ENCODE data around the gene SEL1L2. TPM values are rescaled to one million over a fixed set of nuclear protein-coding genes. Genes with fewer than 3 reads are reported as not detected.

SEL1L2 gene
- total and polyA plus RNA-seq, 9 donors: 0.73 to 9.3 (median 3.8) TPM; not detected in 3

GRCh38 chr20:13930281-13930680 is 60.1 kb downstream of the SEL1L2 start:
- Histone ChIP-seq H3K27ac (no peak overlapping the region), H3K36me3 (no peaks in the 10 kb centered on the region), H3K4me3 (no peak overlapping the region), H3K4me1 (ENCODE audit: insufficient read depth) (peaks cover 2% of the 10 kb centered on the region), H3K27me3 (no peaks in the 10 kb centered on the region), H3K9me3 (no peaks in the 10 kb centered on the region)
- WGBS, 3 donors: 58 to 65% (median 63%) methylated on average over 4 of the region's 4 CpGs
- DNase-seq: no peak
- intact Hi-C loops (cut with DNase I): loop anchor here in 1 of 4 donors (10.0 kb wide), 1 partner anchor 105 kb away; no protein-coding TSS in a partner anchor
- TF ChIP-seq POLR2A (IDR thresholded peaks at IDR 0.05): no peak
- TF ChIP-seq EP300 (IDR thresholded peaks at IDR 0.05): no peak

DNA sequence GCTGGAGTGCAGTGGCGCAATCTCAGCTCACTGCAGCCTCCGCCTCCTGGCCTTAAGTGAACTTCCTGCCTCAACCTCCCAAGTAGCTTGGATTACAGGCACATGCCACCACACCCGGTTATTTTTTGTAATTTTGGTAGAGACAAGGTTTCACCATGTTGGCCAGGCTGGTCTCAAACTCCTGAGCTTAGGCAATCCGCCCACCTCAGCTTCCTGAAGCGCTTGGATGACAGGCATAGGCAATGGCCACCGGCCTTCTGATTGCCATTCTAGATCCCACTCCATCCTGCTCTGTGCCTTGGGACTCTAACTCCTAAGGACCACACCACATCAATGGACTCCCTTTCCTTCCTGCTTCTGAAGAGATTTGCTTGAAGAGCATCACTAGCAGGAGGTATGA is 60.6 kb downstream of the SEL1L2 start:
- H3K9me3 ChIP-seq: no peaks in the 10 kb centered on the region
- no peak overlapping the region for H3K4me3 ChIP-seq
- peaks cover 2% of the 10 kb centered on the region for H3K4me1 ChIP-seq (ENCODE audit: insufficient read depth)
- WGBS, 3 donors: 95 to 98% (median 97%) methylated on average over 6 of the region's 6 CpGs
- intact Hi-C loops (cut with DNase I): loop anchor here in 1 of 4 donors (10.0 kb wide), 1 partner anchor 105 kb away; no protein-coding TSS in a partner anchor
- no peaks in the 10 kb centered on the region for H3K27me3 ChIP-seq
- DNase-seq: no peak
- TF ChIP-seq, protein P1, sequence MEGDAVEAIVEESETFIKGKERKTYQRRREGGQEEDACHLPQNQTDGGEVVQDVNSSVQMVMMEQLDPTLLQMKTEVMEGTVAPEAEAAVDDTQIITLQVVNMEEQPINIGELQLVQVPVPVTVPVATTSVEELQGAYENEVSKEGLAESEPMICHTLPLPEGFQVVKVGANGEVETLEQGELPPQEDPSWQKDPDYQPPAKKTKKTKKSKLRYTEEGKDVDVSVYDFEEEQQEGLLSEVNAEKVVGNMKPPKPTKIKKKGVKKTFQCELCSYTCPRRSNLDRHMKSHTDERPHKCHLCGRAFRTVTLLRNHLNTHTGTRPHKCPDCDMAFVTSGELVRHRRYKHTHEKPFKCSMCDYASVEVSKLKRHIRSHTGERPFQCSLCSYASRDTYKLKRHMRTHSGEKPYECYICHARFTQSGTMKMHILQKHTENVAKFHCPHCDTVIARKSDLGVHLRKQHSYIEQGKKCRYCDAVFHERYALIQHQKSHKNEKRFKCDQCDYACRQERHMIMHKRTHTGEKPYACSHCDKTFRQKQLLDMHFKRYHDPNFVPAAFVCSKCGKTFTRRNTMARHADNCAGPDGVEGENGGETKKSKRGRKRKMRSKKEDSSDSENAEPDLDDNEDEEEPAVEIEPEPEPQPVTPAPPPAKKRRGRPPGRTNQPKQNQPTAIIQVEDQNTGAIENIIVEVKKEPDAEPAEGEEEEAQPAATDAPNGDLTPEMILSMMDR (IDR thresholded peaks at IDR 0.05): no peak
- TF ChIP-seq POLR2A (IDR thresholded peaks at IDR 0.05) (no peak), EP300 (IDR thresholded peaks at IDR 0.05) (no peak)
- no peaks in the 10 kb centered on the region for H3K36me3 ChIP-seq
- H3K27ac ChIP-seq: no peak overlapping the region

- no peak for DNase-seq
- no peaks in the 10 kb centered on the region for H3K4me1 ChIP-seq (ENCODE audit: insufficient read depth)
- WGBS, 3 donors: 90 to 93% (median 93%) methylated on average over 5 of the region's 5 CpGs
- H3K27ac ChIP-seq: no peak overlapping the region
- TF ChIP-seq, protein P1 (IDR thresholded peaks at IDR 0.05): no peak
- TF ChIP-seq EP300 (IDR thresholded peaks at IDR 0.05) (no peak), POLR2A (IDR thresholded peaks at IDR 0.05) (no peak)
- intact Hi-C loops (cut with DNase I): no loop called here
- H3K4me3 ChIP-seq: no peak overlapping the region
- H3K36me3 ChIP-seq: no peaks in the 10 kb centered on the region
- H3K9me3 ChIP-seq: no peaks in the 10 kb centered on the region
- no peaks in the 10 kb centered on the region for H3K27me3 ChIP-seq
Measured at GRCh38 chr20:13928901-13929300, 61.5 kb downstream of the SEL1L2 start.

DNA sequence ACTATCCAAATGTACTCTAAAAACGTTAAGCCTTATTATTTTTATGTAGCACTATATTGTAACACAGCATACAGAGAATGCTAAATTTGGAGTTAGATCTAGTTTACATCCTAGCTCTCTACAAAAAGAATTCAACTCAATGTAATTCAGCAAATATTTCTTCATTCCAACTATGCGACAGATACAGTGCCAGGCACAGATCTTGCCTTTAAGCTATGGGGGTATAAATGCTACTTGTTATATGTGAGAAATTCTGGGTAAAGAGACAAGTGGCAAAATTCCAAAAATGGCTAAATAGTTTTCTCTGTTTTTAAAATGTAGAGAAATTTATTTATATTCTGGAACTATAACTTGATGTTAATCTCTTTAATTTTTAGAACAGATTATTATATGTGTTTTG is 63.2 kb downstream of the SEL1L2 start:
- Histone ChIP-seq H3K36me3 (no peaks in the 10 kb centered on the region), H3K9me3 (no peaks in the 10 kb centered on the region), H3K27me3 (no peaks in the 10 kb centered on the region), H3K27ac (no peak overlapping the region), H3K4me1 (ENCODE audit: insufficient read depth) (no peaks in the 10 kb centered on the region), H3K4me3 (no peak overlapping the region)
- intact Hi-C loops (cut with DNase I): no loop called here
- TF ChIP-seq POLR2A (IDR thresholded peaks at IDR 0.05): no peak
- TF ChIP-seq, protein P1 (IDR thresholded peaks at IDR 0.05): no peak
- no peak for TF ChIP-seq EP300 (IDR thresholded peaks at IDR 0.05)
- no peak for DNase-seq
- 63 to 76% (median 67%) methylated on average over 2 of the region's 2 CpGs for whole genome bisulfite sequencing, 3 donors

- 55 to 69% (median 59%) methylated on average over 5 of the region's 5 CpGs for WGBS, 3 donors
- no peaks in the 10 kb centered on the region for H3K9me3 ChIP-seq
- DNase-seq: no peak
- no peak overlapping the region for H3K27ac ChIP-seq
- intact Hi-C loops (cut with DNase I): no loop called here
- TF ChIP-seq, protein P1 (IDR thresholded peaks at IDR 0.05): no peak
- TF ChIP-seq POLR2A (IDR thresholded peaks at IDR 0.05): no peak
- no peak for TF ChIP-seq EP300 (IDR thresholded peaks at IDR 0.05)
- no peak overlapping the region for H3K4me3 ChIP-seq
- no peaks in the 10 kb centered on the region for H3K4me1 ChIP-seq (ENCODE audit: insufficient read depth)
- no peaks in the 10 kb centered on the region for H3K36me3 ChIP-seq
- no peaks in the 10 kb centered on the region for H3K27me3 ChIP-seq
Measured at GRCh38 chr20:13922241-13922640, 68.2 kb downstream of the SEL1L2 start.

Measured in ovary (tissue), 9 donors.